Spleen (tissue), 7 donors: ENCODE results near the gene FDXACB1.

Source experiments
- POLR2A ChIP-seq, 3 donors: fragments of 450-650 bp; IDR thresholded peaks; one replicate each; pipeline ENCODE4 v1.5.1; 2017; ENCODE audit warnings: antibody characterized with exemption in 3 of 3, mild to moderate bottlenecking in 1 of 3
- TF ChIP-seq, protein P1 (sequence below), 11 experiments: fragments of 200-600 bp in 7 of 11; fragments of 450-650 bp in 4 of 11; sonication (generic) in 4 of 11; IDR thresholded peaks in 8 of 11; conservative IDR thresholded peaks in 3 of 11; 1 replicate in 7 of 11; 2 replicates in 4 of 11; pipeline versions ENCODE4 v1.4.0 to v1.8.0; 2016 to 2021; ENCODE audit warnings: antibody characterized with exemption in 11 of 11, inconsistent platforms in 4 of 11, mild to moderate bottlenecking in 1 of 11
- donor health status: DM: no; HTN: no; CAD: no; lungs with moderate emphysema.
- donor health status: DM: no; HTN: no; CAD: no.
- donor health status: DM: no; HTN: no; CAD: no.

GRCh38 chr11:111886844-111887243, 7.9 kb upstream of the FDXACB1 start:
- TF ChIP-seq, protein P1, sequence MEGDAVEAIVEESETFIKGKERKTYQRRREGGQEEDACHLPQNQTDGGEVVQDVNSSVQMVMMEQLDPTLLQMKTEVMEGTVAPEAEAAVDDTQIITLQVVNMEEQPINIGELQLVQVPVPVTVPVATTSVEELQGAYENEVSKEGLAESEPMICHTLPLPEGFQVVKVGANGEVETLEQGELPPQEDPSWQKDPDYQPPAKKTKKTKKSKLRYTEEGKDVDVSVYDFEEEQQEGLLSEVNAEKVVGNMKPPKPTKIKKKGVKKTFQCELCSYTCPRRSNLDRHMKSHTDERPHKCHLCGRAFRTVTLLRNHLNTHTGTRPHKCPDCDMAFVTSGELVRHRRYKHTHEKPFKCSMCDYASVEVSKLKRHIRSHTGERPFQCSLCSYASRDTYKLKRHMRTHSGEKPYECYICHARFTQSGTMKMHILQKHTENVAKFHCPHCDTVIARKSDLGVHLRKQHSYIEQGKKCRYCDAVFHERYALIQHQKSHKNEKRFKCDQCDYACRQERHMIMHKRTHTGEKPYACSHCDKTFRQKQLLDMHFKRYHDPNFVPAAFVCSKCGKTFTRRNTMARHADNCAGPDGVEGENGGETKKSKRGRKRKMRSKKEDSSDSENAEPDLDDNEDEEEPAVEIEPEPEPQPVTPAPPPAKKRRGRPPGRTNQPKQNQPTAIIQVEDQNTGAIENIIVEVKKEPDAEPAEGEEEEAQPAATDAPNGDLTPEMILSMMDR (IDR thresholded peaks at IDR 0.05 in 8 of 11, conservative IDR thresholded peaks at IDR 0.05 in 3 of 11), result no peak
- TF ChIP-seq POLR2A (IDR thresholded peaks at IDR 0.05), result no peak
